Adipose tissue (tissue), 3 donors: ENCODE data around the gene CCDC93. TPM values are rescaled to one million over a fixed set of nuclear protein-coding genes. Genes with fewer than 3 reads are reported as not detected.

Experiments used
- polyA plus RNA-seq, 3 donors: library from polyadenylated mRNA; stranded (reverse); fragments of 200-250 nt; gene quantifications; one replicate each; pipeline ENCODE4 v1.2.3, GENCODE V29; 2013
- donor health status: healthy with polysubstance abuse.
- donor health status: Bipolar disorder and iron deficiency.
- donor health status: healthy.

Gene CCDC93
- polyA plus RNA-seq, 3 donors, result 6.7 to 7.4 (median 7.1) TPM

Other genes with a start within 250 kb of the CCDC93 start
- 10 to 100 TPM; 13.4 to 31.4 (median 20.0) TPM for gene DDX18, start 199.4 kb downstream of the CCDC93 start, polyA plus RNA-seq
- 1 to 10 TPM; 7.2 to 7.9 (median 7.6) TPM for gene INSIG2, start 74.4 kb upstream of the CCDC93 start, polyA plus RNA-seq